Trophoblast cell (in vitro differentiated cells and primary cell): ENCODE measurements around the gene MED8.
"Not testable (repeated sequence)": the region's sequence is repeated elsewhere in the genome, so short reads cannot be mapped to it uniquely, and the experiment has no call there.

Source experiments
- DNase-seq, 2 donors: peaks; one replicate each; pipeline ENCODE4 v3.0.0-alpha.2; 2016
- H2AFZ ChIP-seq: 2 replicates; pipeline ENCODE4 v1.6.1; 2013; ENCODE audit warnings: low read length, moderate library complexity, mild to moderate bottlenecking; ENCODE audit not compliant: insufficient read depth, poor library complexity
- H2AK5ac ChIP-seq: 2 replicates; pipeline ENCODE4 v1.6.1; 2013; ENCODE audit warnings: mild to moderate bottlenecking, low read length
- H2BK120ac ChIP-seq: 2 replicates; pipeline ENCODE4 v1.6.1; 2013; ENCODE audit warnings: low read length, mild to moderate bottlenecking, moderate library complexity; ENCODE audit not compliant: insufficient read depth, poor library complexity
- H2BK12ac ChIP-seq: 2 replicates; pipeline ENCODE4 v1.6.1; 2013; ENCODE audit warnings: mild to moderate bottlenecking, low read length, moderate library complexity
- H2BK5ac ChIP-seq: 2 replicates; pipeline ENCODE4 v1.6.1; 2013; ENCODE audit warnings: low read length, low read depth, moderate library complexity, mild to moderate bottlenecking; ENCODE audit not compliant: poor library complexity
- H3K14ac ChIP-seq: 2 replicates; pipeline ENCODE4 v1.6.1; 2013; ENCODE audit warnings: mild to moderate bottlenecking, low read length
- H3K18ac ChIP-seq: 2 replicates; pipeline ENCODE4 v1.6.1; 2013; ENCODE audit warnings: mild to moderate bottlenecking, low read length
- H3K23ac ChIP-seq: 2 replicates; pipeline ENCODE4 v1.6.1; 2013; ENCODE audit warnings: low read length
- H3K27ac ChIP-seq: 2 replicates; pipeline ENCODE4 v1.5.1; 2013; ENCODE audit warnings: low read depth, mild to moderate bottlenecking, inconsistent platforms, low read length, moderate library complexity
- H3K27me3 ChIP-seq: 2 replicates; pipeline ENCODE4 v1.6.1; 2013; ENCODE audit warnings: inconsistent platforms, mild to moderate bottlenecking, low read length, moderate library complexity; ENCODE audit not compliant: insufficient read depth
- H3K36me3 ChIP-seq, 2 experiments: 1 replicate in 1 of 2; 2 replicates in 1 of 2; pipeline ENCODE4 v1.6.1; 2013; ENCODE audit warnings: low read length in 2 of 2, mild to moderate bottlenecking in 2 of 2, moderate library complexity in 1 of 2; ENCODE audit not compliant: insufficient read depth in 2 of 2, control insufficient read depth in 1 of 2
- H3K4ac ChIP-seq: 2 replicates; pipeline ENCODE4 v1.6.1; 2013; ENCODE audit warnings: low read depth, mild to moderate bottlenecking, low read length, moderate library complexity
- H3K4me1 ChIP-seq, 2 experiments: 1 replicate in 1 of 2; 2 replicates in 1 of 2; pipeline ENCODE4 v1.6.1; 2013; ENCODE audit warnings: low read length in 2 of 2, mild to moderate bottlenecking in 2 of 2, moderate library complexity in 1 of 2; ENCODE audit not compliant: insufficient read depth in 2 of 2, control insufficient read depth in 1 of 2
- H3K4me2 ChIP-seq: 2 replicates; pipeline ENCODE4 v1.6.1; 2013; ENCODE audit warnings: inconsistent platforms, mild to moderate bottlenecking, low read length, moderate library complexity
- H3K4me3 ChIP-seq: 2 replicates; pipeline ENCODE4 v1.5.1; 2013; ENCODE audit warnings: mild to moderate bottlenecking, low read depth, low read length, inconsistent platforms
- H3K79me1 ChIP-seq: one replicate; pipeline ENCODE4 v1.6.1; 2013; ENCODE audit warnings: low read length
- H3K79me2 ChIP-seq: 2 replicates; pipeline ENCODE4 v1.6.1; 2013; ENCODE audit warnings: low read length, mild to moderate bottlenecking; ENCODE audit not compliant: control insufficient read depth, insufficient read depth, poor library complexity
- H3K9ac ChIP-seq: 2 replicates; pipeline ENCODE4 v1.6.1; 2013; ENCODE audit warnings: mild to moderate bottlenecking, low read length
- H3K9me3 ChIP-seq: 2 replicates; pipeline ENCODE4 v1.6.1; 2013; ENCODE audit warnings: low read depth, mild to moderate bottlenecking, control low read depth, inconsistent platforms, low read length; ENCODE audit not compliant: insufficient read depth
- H4K12ac ChIP-seq: 2 replicates; pipeline ENCODE4 v1.6.1; 2013; ENCODE audit warnings: low read depth, mild to moderate bottlenecking, low read length, moderate library complexity
- H4K8ac ChIP-seq: 2 replicates; pipeline ENCODE4 v1.6.1; 2013; ENCODE audit warnings: low read depth, mild to moderate bottlenecking, low read length, moderate library complexity
- H4K91ac ChIP-seq: one replicate; pipeline ENCODE4 v1.6.1; 2013; ENCODE audit warnings: low read depth, mild to moderate bottlenecking, low read length, moderate library complexity
- WGBS: extraction: QIAGEN DNeasy Blood & Tissue Kit; methylation state at CpG from one replicate; pipeline ENCODE4 v1.1.7; 2013; ENCODE audit warnings: missing lambda C conversion rate; ENCODE audit not compliant: insufficient read length, insufficient coverage; ENCODE audit errors: extremely low coverage; 5-methylcytosine and 5-hydroxymethylcytosine counted together

The MED8 gene

GRCh38 chr1:43405219-43405875, 15.7 kb upstream of the MED8 start:
- no peak overlapping the region for H3K23ac ChIP-seq
- H3K18ac ChIP-seq: no peak overlapping the region
- H2AFZ ChIP-seq: no peak overlapping the region
- no peak overlapping the region for H3K4me2 ChIP-seq
- H4K91ac ChIP-seq: no peak overlapping the region
- no peak overlapping the region for H4K12ac ChIP-seq
- H3K27me3 ChIP-seq: no peaks in the 10 kb centered on the region
- no CpG with 5 or more reads among the region's 6 CpGs for WGBS
- no peak overlapping the region for H2AK5ac ChIP-seq
- peaks cover 22 to 35% of the 10 kb centered on the region in 2 experiments for H3K36me3 ChIP-seq
- no peaks in the 10 kb centered on the region for H3K9me3 ChIP-seq
- no peak overlapping the region for H3K27ac ChIP-seq
- H2BK5ac ChIP-seq: no peak overlapping the region
- H2BK12ac ChIP-seq: no peak overlapping the region
- no peak overlapping the region for H3K4me3 ChIP-seq
- H3K79me1 ChIP-seq: no peaks in the 10 kb centered on the region
- H4K8ac ChIP-seq: no peak overlapping the region
- H3K4ac ChIP-seq: no peak overlapping the region
- H3K4me1 ChIP-seq: no peaks in the 10 kb centered on the region
- no peaks in the 10 kb centered on the region for H3K79me2 ChIP-seq
- H3K9ac ChIP-seq: no peak overlapping the region
- no peak overlapping the region for H3K14ac ChIP-seq
- DNase-seq: no peak
- no peak overlapping the region for H2BK120ac ChIP-seq

- no peaks in the 10 kb centered on the region for H3K4me1 ChIP-seq
- H3K27me3 ChIP-seq: no peaks in the 10 kb centered on the region
- H3K27ac ChIP-seq: no peak overlapping the region
- H3K9me3 ChIP-seq: no peaks in the 10 kb centered on the region
- no peak overlapping the region for H2AFZ ChIP-seq
- H2BK120ac ChIP-seq: no peak overlapping the region
- no peak overlapping the region for H3K4ac ChIP-seq
- H2AK5ac ChIP-seq: no peak overlapping the region
- H3K18ac ChIP-seq: no peak overlapping the region
- H3K23ac ChIP-seq: no peak overlapping the region
- no peak overlapping the region for H4K12ac ChIP-seq
- no peak overlapping the region for H3K9ac ChIP-seq
- no CpG with 5 or more reads among the region's 6 CpGs for WGBS
- no peak overlapping the region for H3K4me2 ChIP-seq
- H3K4me3 ChIP-seq: no peak overlapping the region
- H2BK5ac ChIP-seq: no peak overlapping the region
- peaks cover 22 to 35% of the 10 kb centered on the region in 2 experiments for H3K36me3 ChIP-seq
- H4K8ac ChIP-seq: no peak overlapping the region
- no peaks in the 10 kb centered on the region for H3K79me1 ChIP-seq
- no peak overlapping the region for H3K14ac ChIP-seq
- DNase-seq: no peak
- H2BK12ac ChIP-seq: no peak overlapping the region
- H4K91ac ChIP-seq: no peak overlapping the region
- no peaks in the 10 kb centered on the region for H3K79me2 ChIP-seq
These were observed 14.8 kb upstream of the MED8 start for GRCh38 chr1:43404353-43404752.

DNA sequence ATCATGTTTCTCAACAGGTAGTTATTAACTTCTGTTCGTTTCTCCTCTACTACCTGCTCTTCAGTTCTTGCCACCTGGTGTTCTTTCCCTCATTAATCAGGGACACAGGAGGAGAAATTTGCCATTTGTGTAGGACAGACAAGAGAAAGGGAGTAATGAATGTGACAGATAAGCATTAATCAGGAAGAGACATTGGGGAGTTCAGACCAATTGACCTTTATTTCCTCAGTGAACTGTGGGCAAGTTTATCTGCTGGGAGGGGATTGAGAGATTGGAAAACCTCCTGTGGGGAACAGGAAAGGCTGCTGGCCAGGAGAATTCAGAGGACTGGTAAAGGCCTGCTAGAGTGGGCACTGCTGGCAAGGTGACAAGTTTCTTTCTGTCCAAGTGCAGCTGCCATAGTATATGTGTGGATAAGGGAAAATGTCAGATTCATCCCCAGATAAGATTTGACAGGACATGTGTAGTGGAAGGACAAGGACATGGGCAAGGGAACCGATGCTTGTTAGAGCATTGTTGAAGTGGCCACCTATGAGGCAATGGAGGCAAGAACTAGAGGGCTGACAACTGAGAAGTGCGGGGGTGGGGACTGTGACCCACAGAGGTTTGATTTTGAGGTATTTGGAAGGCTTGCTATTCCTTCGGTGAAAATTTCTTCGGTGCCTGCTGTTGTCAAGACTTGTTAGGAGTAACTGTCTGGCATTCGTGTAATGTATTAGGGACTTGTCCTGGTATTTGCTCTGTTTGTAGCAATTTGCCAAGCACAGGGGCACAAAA, 12.7 kb upstream of the MED8 start:
- no peaks in the 10 kb centered on the region for H3K4me1 ChIP-seq
- no peak overlapping the region for H3K18ac ChIP-seq
- H3K9me3 ChIP-seq: no peaks in the 10 kb centered on the region
- no peak overlapping the region for H3K9ac ChIP-seq
- no peak for DNase-seq
- H3K79me1 ChIP-seq: no peaks in the 10 kb centered on the region
- H3K14ac ChIP-seq: no peak overlapping the region
- H2AFZ ChIP-seq: no peak overlapping the region
- peak overlapping the region; percentile 47 for H3K23ac ChIP-seq
- no peak overlapping the region for H2BK5ac ChIP-seq
- no peak overlapping the region for H3K4me2 ChIP-seq
- no peak overlapping the region for H4K91ac ChIP-seq
- WGBS: no CpG with 5 or more reads among the region's 6 CpGs
- no peak overlapping the region for H4K12ac ChIP-seq
- H3K27me3 ChIP-seq: no peaks in the 10 kb centered on the region
- H2BK120ac ChIP-seq: no peak overlapping the region
- H3K4ac ChIP-seq: no peak overlapping the region
- H2AK5ac ChIP-seq: no peak overlapping the region
- H3K4me3 ChIP-seq: no peak overlapping the region
- H4K8ac ChIP-seq: no peak overlapping the region
- H3K36me3 ChIP-seq: peaks cover 20 to 31% of the 10 kb centered on the region in 2 experiments
- no peak overlapping the region for H3K27ac ChIP-seq
- H3K79me2 ChIP-seq: no peaks in the 10 kb centered on the region
- no peak overlapping the region for H2BK12ac ChIP-seq

GRCh38 chr1:43400441-43400840, 10.8 kb upstream of the MED8 start:
- no CpG with 5 or more reads among the region's 9 CpGs for whole genome bisulfite sequencing
- not testable (repeated sequence) for H3K79me1 ChIP-seq

More at GRCh38 chr1:43400441-43400840, 10.8 kb upstream of the MED8 start:
- not testable (repeated sequence) for H2BK120ac ChIP-seq, H3K27me3 ChIP-seq, H3K4me1 ChIP-seq, H3K14ac ChIP-seq, DNase-seq, H2BK12ac ChIP-seq, H4K8ac ChIP-seq, H3K23ac ChIP-seq, H4K12ac ChIP-seq, H3K4me3 ChIP-seq, H3K79me2 ChIP-seq, H4K91ac ChIP-seq, H3K18ac ChIP-seq, H2AK5ac ChIP-seq, H3K4me2 ChIP-seq, H2BK5ac ChIP-seq, H3K9ac ChIP-seq, H3K27ac ChIP-seq, H3K9me3 ChIP-seq, H2AFZ ChIP-seq, H3K4ac ChIP-seq
- H3K36me3 ChIP-seq: peaks cover 14 to 21% of the 10 kb centered on the region in 2 experiments
